NCI-H2029 (cell line): ENCODE measurements around the gene SHISAL2A.

Experiments used
- DNase-seq: peaks from one replicate; lab custom pipeline; 2025; lab: John Stamatoyannopoulos, UW

The SHISAL2A gene

GRCh38 chr1:52632732-52633290 is at the start of gene SHISAL2A:
Gene SHISAL2A, plus strand, starts transcription at chr1:52633168. Its CDS starts 326 bp downstream, at chr1:52633494.
- peak; percentile 39 for DNase-seq

GRCh38 chr1:52585474-52585873 is 47.5 kb upstream of the SHISAL2A start:
- DNase-seq, result no peak

GRCh38 chr1:52588027-52588426 is 44.9 kb upstream of the SHISAL2A start:
- DNase-seq, result no peak

DNA sequence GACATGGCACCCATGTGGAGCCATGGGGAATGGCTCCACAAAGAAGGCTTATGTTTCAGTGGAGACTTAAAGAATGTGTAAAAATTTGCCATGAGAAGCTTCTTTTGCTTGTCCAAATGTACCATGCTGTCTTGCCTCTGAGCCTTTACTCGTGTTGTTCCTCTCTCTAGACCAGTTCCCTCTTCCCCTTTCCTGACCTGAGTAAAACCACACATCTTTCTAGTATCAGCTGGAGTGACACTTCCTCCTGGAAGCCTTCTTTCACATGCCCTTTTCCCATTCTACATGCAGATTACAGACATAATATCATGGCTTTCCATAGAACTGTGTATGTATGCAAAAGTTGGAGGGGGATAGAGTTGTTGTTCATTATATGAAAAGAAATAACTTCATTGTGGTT is 44.4 kb upstream of the SHISAL2A start:
- no peak for DNase-seq

DNA sequence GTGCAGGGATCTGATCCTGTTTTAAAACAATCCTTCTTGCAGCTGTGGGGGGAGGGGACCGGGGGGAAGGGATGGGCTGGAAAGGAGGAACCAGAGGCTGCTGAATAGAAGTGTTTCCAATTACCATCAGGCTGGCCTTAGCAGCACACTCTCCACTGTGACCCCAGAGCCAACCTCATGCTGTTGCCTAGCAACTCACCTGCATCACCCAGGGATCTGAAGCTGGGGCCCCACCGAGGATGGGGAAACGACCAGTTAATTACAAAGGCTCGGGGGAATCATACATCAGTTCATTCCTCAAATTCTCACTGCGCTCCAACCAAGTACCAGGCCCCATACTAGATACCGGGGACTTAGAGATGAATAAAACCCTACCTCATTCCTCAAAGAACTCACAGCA is 42.7 kb upstream of the SHISAL2A start:
- no peak for DNase-seq

- DNase-seq, result no peak
Observed at GRCh38 chr1:52592637-52593323, 40.2 kb upstream of the SHISAL2A start.

- DNase-seq, result no peak
Observed at GRCh38 chr1:52593495-52593894, 39.5 kb upstream of the SHISAL2A start.

DNA sequence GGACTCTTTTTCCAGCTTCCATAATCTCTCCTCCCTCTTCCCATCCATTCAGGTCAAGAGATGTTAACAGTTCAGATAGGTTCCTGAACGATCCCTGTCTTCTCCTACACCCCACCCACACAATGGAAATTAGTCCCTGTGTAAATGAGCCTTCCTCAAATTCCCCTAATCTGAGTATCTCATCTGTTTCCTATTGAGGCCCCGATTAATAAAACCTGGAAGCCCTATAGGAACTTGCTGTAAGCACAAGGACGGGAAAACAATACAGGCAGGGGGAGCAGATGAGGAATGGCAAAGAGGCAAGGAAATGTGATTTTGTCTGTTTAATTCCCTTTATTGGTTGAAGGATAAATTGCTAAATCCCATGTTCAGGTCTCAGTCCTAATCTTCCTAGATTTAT is 37.9 kb upstream of the SHISAL2A start:
- no peak for DNase-seq

DNA sequence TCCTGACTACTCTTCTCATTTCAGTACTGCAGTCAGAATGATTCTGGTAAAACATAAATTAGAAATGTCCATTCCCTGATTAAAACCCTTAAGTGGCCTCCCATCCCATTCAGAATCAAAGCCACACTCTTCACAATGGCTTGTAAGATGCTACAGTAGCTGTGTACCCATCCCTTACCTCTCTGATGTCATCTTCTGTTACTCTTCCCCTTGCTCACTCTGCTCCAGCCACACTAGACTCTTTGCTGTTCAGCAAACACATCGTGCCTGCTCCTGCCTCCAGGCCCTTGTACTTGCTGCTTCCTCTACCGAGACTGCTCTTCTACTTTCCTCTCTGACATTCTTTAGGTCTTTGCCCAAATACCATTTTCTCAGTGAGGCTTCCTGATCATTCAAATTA is 35.1 kb upstream of the SHISAL2A start:
- DNase-seq, result no peak

DNA sequence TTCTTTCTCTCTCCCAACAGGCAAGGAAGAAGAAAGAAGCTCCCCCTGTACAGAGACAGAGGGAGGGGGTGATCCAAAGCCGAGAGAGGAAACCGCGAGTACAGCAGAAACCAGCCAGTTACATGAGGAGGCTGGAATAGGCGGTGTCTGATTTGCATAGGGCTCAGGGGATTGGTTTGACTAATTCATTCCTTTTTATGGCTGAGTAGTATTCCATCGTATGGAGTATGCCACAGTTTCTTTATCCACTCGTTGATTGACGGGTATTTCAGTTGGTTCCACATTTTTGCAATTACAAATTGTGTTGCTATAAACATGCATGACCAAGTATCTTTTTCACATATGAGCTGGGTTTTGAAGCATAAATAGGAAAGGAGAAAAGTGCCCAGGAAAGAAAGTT is 34.2 kb upstream of the SHISAL2A start:
- no peak for DNase-seq

GRCh38 chr1:52599236-52599635 is 33.7 kb upstream of the SHISAL2A start:
- DNase-seq, result no peak

DNA sequence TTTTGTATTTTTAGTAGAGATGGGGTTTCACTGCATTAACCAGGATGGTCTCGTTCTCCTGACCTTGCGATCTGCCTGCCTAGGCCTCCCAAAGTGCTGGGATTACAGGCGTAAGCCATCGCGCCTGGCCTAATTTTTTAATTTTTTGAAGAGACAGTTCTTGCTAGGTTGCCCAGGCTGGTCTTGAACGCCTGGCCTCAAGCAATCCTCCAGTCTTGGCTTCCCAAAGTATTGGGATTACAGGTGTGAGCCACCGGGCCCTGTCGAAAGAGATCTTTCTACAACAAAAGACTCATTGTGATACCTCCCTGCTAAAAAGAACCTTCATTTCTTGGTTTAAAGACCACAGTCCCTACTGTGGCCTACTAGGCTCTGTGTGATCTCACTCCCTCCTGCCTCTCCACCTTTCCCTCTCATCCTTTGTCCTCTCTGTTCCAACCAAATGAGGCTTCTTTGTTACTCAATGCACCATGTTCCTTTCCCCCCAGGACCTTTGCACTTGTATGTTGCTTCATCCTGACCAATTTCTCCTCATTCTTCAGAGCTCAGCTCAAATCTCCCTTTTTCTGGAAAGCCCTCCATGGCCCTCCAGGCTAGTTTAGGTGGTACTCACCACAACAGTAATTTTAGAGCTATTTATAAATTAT is 32.3 kb upstream of the SHISAL2A start:
- no peak for DNase-seq

GRCh38 chr1:52601519-52601918 is 31.4 kb upstream of the SHISAL2A start:
- DNase-seq, result no peak

DNA sequence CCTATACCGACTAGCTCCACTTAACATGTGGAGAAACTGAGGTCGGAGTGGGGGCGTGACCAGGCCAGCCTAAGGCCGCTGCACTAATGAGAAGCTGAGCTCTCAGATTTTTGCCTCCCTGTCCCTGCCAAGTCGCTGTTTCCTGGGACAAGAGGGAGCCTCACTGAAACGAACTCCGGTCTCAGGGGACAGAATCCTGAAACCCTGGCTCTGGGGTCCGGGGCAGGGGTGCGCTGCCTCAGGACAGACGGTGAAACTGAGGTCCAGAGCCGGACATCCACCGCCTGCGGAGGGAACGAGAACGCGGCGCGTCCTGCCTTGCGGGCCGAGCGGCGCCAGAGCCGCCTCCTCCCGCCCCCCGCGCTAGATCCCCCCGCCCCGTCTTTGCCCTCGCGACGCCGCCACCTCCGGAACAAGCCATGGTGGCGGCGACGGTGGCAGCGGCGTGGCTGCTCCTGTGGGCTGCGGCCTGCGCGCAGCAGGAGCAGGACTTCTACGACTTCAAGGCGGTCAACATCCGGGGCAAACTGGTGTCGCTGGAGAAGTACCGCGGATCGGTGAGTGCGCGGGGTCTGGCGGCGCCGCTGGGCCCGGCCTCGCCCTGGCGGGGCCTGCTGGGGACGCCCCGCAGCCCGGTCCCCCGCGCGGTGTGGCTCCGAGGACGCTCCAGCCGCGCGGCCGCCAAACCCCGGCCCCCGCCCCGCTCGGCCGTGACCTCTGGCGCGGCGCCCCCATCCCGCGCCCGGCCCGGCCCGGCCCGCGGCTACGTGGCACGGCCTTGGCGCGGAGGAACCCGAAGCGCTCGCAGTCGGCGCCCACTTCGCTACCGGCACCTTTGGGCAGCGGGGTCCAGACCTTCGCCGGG is 30.7 kb upstream of the SHISAL2A start, which contains the start of gene GPX7:
TSS of gene GPX7 (plus strand) at position 381 of the 865 bp plus-strand sequence. CDS start at position 420, 39 bp downstream.
- DNase-seq, result peak; percentile 50

DNA sequence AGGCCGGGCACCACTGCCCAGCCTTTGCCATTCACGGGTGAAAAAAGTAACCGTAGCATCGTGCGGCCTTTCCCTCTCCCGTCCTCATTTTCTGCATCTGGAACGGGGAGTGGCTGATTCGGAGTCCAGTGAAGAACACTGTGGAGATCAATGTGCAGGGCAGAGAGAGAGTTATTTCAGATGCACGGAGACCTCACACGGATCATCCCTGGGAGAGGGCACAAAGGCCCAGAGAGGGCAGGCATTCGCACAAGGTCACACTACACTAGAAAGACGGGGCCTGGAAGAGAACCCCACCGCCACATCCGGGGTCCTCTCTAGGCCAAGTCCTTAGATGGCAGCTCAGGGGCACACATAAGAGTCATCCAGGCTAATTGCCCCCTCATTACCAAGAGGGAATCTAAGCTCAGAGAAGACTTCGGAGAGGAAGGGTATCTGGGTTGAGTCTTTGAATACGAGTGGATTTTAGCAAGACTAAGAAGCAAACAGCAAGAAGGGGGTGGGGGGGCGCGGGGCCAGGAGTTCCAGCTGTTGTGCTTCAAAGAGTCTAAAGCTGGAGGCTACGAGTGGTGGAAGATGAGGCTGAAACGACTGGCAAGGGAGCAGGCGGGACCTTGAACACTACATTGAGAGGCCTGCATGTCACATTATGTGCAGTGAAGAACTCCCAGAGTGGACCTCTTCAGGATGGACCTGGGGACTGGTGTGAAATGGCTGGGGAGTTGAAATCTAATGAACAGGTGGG is 29.9 kb upstream of the SHISAL2A start:
- no peak for DNase-seq

GRCh38 chr1:52603630-52604029 is 29.3 kb upstream of the SHISAL2A start:
- no peak for DNase-seq

DNA sequence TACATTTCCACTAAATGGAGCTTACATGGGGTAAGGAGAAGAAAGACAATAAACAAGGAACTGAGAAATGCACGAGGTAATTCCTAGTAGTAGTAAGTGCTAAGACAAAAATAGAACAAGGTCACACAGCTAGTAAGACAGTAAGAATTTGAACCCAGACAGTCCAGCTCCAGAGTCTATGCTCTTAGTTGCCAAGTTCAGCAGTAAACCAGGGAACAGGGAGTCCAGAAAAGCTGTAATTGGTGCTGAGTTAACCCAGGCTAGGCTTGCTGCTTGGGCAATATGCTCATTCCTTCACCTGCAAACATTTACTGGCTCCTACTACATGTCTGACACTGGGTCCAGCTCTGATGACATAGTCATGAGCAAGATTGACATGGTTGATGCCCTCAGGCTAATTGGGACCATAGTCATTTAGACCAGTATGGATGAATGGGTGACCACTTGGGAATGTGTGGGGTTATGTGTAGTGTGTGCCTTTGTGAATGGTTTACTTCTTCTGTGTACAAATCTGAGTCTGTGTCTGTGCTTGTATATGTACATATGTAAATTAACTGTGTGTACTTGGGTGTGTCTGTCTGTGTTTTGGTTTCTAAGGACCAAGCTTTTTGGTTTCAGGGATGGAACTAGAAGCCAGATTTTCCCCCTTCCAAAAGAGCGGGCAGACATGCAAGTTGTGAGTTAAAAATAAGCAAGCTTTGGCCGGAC is 28.8 kb upstream of the SHISAL2A start:
- no peak for DNase-seq

DNA sequence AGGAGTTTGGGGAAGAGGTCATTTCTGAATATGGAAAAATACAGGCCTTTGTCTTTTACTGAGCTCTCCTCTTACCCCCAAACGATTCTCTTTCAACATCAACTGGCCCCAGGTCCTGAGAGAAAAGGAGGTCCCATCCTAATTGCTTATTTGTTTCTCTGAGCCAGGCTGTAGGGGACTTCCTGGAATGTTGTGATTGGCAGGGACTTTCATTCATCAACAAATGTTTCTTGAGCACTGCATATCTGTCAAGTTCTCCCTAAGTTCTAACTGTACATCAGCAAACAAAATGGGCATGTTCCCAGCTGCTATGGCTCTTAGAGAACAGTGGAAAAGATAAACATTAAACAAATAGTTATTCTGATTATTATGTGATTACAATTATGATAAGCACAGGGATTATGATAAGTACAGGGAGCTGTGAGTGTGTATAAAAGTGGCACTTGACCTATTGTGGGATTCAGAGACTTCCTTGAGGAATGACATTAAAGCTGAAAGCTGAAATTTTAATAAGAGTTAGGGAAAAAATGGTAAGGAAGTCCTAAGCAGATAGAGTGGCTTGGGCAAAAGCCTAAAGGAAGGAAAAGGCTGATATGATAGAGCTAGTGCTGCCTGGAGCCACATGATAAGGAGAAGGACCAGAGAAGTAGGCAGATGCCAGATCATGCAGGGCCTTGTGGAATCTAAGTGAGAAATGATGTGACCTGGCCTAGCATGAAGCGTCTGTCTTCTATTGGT is 19.2 kb upstream of the SHISAL2A start:
- DNase-seq, result no peak

GRCh38 chr1:52614671-52615070 is 18.3 kb upstream of the SHISAL2A start:
- DNase-seq, result no peak

GRCh38 chr1:52615489-52616042 is 17.4 kb upstream of the SHISAL2A start:
- DNase-seq, result no peak
